ENCODE results near the gene ZNF282.
A peak's percentile ranks its signal among the peaks of the same experiment; 100 is the strongest.

Gene ZNF282

GRCh38 chr7:149195180-149196150 lies at the start of gene ZNF282:
ZNF282 (plus strand) TSS chr7:149195546; CDS start chr7:149195590, 44 bp downstream.
- TF ChIP-seq CTCF (IDR thresholded peaks at IDR 0.05; ENCODE audit: low read depth, low read length) = peak; percentile 72
- peak within 1 kb of the TSS; percentile 86 for H3K4me3 ChIP-seq (ENCODE audit: low read depth, low read length)

- no peak for TF ChIP-seq CTCF (IDR thresholded peaks at IDR 0.05; ENCODE audit: low read depth, low read length)
- peak within 1 kb of the TSS; percentile 84 for H3K4me3 ChIP-seq (ENCODE audit: low read depth, low read length)
Observed at GRCh38 chr7:149147072-149147751, 48.1 kb upstream of the ZNF282 start, which contains the start of gene ZNF398. ZNF398 (plus strand) TSS chr7:149147453; CDS start chr7:149147743, 290 bp downstream.

- no peak for TF ChIP-seq CTCF (IDR thresholded peaks at IDR 0.05; ENCODE audit: low read depth, low read length)
- peak overlapping the region; percentile 84 for H3K4me3 ChIP-seq (ENCODE audit: low read depth, low read length)
Observed at GRCh38 chr7:149147752-149148653, 47.3 kb upstream of the ZNF282 start.

- no peak overlapping the region for H3K4me3 ChIP-seq (ENCODE audit: low read depth, low read length)
- TF ChIP-seq CTCF (IDR thresholded peaks at IDR 0.05; ENCODE audit: low read depth, low read length) = no peak
Observed at GRCh38 chr7:149150981-149151380, 44.4 kb upstream of the ZNF282 start.

GRCh38 chr7:149153346-149153745 lies 42.0 kb upstream of the ZNF282 start:
- no peak overlapping the region for H3K4me3 ChIP-seq (ENCODE audit: low read depth, low read length)
- TF ChIP-seq CTCF (IDR thresholded peaks at IDR 0.05; ENCODE audit: low read depth, low read length) = no peak

GRCh38 chr7:149154056-149154455 lies 41.3 kb upstream of the ZNF282 start:
- no peak overlapping the region for H3K4me3 ChIP-seq (ENCODE audit: low read depth, low read length)
- no peak for TF ChIP-seq CTCF (IDR thresholded peaks at IDR 0.05; ENCODE audit: low read depth, low read length)
